Liver (tissue), 9 donors: Measurements from ENCODE around the gene STK40. TPM values are rescaled to one million over a fixed set of nuclear protein-coding genes. Genes with fewer than 3 reads are reported as not detected.

Experiments
- DNase-seq: peaks from one replicate; pipeline ENCODE4 v3.0.0-alpha.2; 2017; ENCODE audit warnings: low spot score
- H3K27ac ChIP-seq, 2 donors: one replicate each; pipeline ENCODE4 v1.7.0; 2013; ENCODE audit warnings: inconsistent platforms in 2 of 2, low read length in 2 of 2, control low read depth in 1 of 2, low read depth in 1 of 2, mild to moderate bottlenecking in 1 of 2
- H3K27me3 ChIP-seq, 4 donors: one replicate each; pipeline versions ENCODE4 v1.6.1 to v1.7.0; 2013; ENCODE audit warnings: low read length in 3 of 4, inconsistent platforms in 1 of 4, mild to moderate bottlenecking in 1 of 4, moderate library complexity in 1 of 4; ENCODE audit not compliant: control insufficient read depth in 4 of 4, insufficient read depth in 4 of 4
- H3K36me3 ChIP-seq, 4 donors: one replicate each; pipeline versions ENCODE4 v1.6.1 to v1.7.0; 2013; ENCODE audit warnings: low read length in 3 of 4, mild to moderate bottlenecking in 3 of 4, low read depth in 1 of 4, moderate library complexity in 1 of 4; ENCODE audit not compliant: control insufficient read depth in 4 of 4, insufficient read depth in 3 of 4
- H3K4me1 ChIP-seq, 4 donors: one replicate each; pipeline versions ENCODE4 v1.6.1 to v1.7.0; 2013; ENCODE audit warnings: low read length in 3 of 4, mild to moderate bottlenecking in 3 of 4, moderate library complexity in 1 of 4; ENCODE audit not compliant: control insufficient read depth in 4 of 4, insufficient read depth in 4 of 4
- H3K4me3 ChIP-seq, 3 donors: one replicate each; pipeline versions ENCODE4 v1.6.1 to v1.7.0; 2013; ENCODE audit warnings: low read length in 3 of 3, control low read depth in 1 of 3, low read depth in 1 of 3, mild to moderate bottlenecking in 1 of 3
- H3K9ac ChIP-seq, 2 donors: one replicate each; pipeline ENCODE4 v1.7.0; 2013; ENCODE audit warnings: low read length in 2 of 2, mild to moderate bottlenecking in 2 of 2, moderate library complexity in 2 of 2, control low read depth in 1 of 2, low read depth in 1 of 2
- H3K9me3 ChIP-seq, 4 donors: one replicate each; pipeline versions ENCODE4 v1.6.1 to v1.7.0; 2013; ENCODE audit warnings: low read length in 3 of 4; ENCODE audit not compliant: control insufficient read depth in 4 of 4
- ATF3 ChIP-seq: IDR thresholded peaks from 2 replicates; pipeline ENCODE4 v1.6.1; 2016; ENCODE audit warnings: antibody characterized with exemption
- CTCF ChIP-seq: fragments of 150-350 bp; IDR thresholded peaks from 2 replicates; pipeline ENCODE4 v1.5.1; 2017; ENCODE audit warnings: improper control_type of control experiment, low read depth, low read length; ENCODE audit not compliant: missing input control
- EGR1 ChIP-seq, 2 donors: IDR thresholded peaks; 2 replicates each; pipeline ENCODE4 v1.6.1; 2016 to 2018; ENCODE audit warnings: antibody characterized with exemption in 2 of 2, low read depth in 2 of 2
- FOXA2 ChIP-seq: IDR thresholded peaks from 2 replicates; pipeline ENCODE4 v1.6.1; 2016; ENCODE audit warnings: antibody characterized with exemption
- GABPA ChIP-seq, 2 donors: IDR thresholded peaks in 1 of 2; conservative IDR thresholded peaks in 1 of 2; 2 replicates each; pipeline ENCODE4 v1.6.1; 2016; ENCODE audit warnings: antibody characterized with exemption in 2 of 2, mild to moderate bottlenecking in 1 of 2, moderate library complexity in 1 of 2
- HNF4A ChIP-seq, 2 donors: conservative IDR thresholded peaks; 2 replicates each; pipeline ENCODE4 v1.6.1; 2016; ENCODE audit warnings: antibody characterized with exemption in 2 of 2, mild to moderate bottlenecking in 2 of 2
- HNF4G ChIP-seq: IDR thresholded peaks from 2 replicates; pipeline ENCODE4 v1.6.1; 2016; ENCODE audit warnings: antibody characterized with exemption
- JUND ChIP-seq, 2 donors: IDR thresholded peaks; 2 replicates each; pipeline ENCODE4 v1.6.1; 2016; ENCODE audit warnings: antibody characterized with exemption in 2 of 2
- MAX ChIP-seq: IDR thresholded peaks from 2 replicates; pipeline ENCODE4 v1.6.1; 2016; ENCODE audit warnings: antibody characterized with exemption
- NR2F2 ChIP-seq: IDR thresholded peaks from 2 replicates; pipeline ENCODE4 v1.6.1; 2016; ENCODE audit warnings: antibody characterized with exemption
- RAD21 ChIP-seq, 2 donors: IDR thresholded peaks; 2 replicates each; pipeline ENCODE4 v1.6.1; 2016; ENCODE audit warnings: antibody characterized with exemption in 2 of 2, mild to moderate bottlenecking in 2 of 2
- REST ChIP-seq: IDR thresholded peaks from 2 replicates; pipeline ENCODE4 v1.6.1; 2016; ENCODE audit warnings: antibody characterized with exemption, mild to moderate bottlenecking
- RXRA ChIP-seq, 2 donors: IDR thresholded peaks; 2 replicates each; pipeline ENCODE4 v1.6.1; 2017 to 2018; ENCODE audit warnings: antibody characterized with exemption in 2 of 2, mild to moderate bottlenecking in 1 of 2
- SP1 ChIP-seq: IDR thresholded peaks from 2 replicates; pipeline ENCODE4 v1.6.1; 2018; ENCODE audit warnings: antibody characterized with exemption, mild to moderate bottlenecking
- ZBTB33 ChIP-seq: IDR thresholded peaks from 2 replicates; pipeline ENCODE4 v1.6.1; 2016; ENCODE audit warnings: antibody characterized with exemption
- WGBS: extraction: QIAGEN DNeasy Blood & Tissue Kit; methylation state at CpG from one replicate; pipeline ENCODE4 v1.1.7; 2013; 5-methylcytosine and 5-hydroxymethylcytosine counted together
- polyA plus RNA-seq, 2 donors: library from polyadenylated mRNA; stranded (reverse) in 1 of 2; unstranded in 1 of 2; fragments of 200-250 nt in 1 of 2; fragments of >200 nt in 1 of 2; fragmentation: Nextera tagmentation in 1 of 2; extraction: Ambion mirVana in 1 of 2; gene quantifications; one replicate each; pipeline versions ENCODE4 v1.2.1 to v1.2.3, GENCODE V29; 2013 to 2015
- total RNA-seq, 2 donors: library from RNA; depleted of rRNA; stranded (reverse); fragments of >200 nt; gene quantifications; one replicate each; pipeline ENCODE4 v1.2.3, GENCODE V29; 2014
- donor health status: healthy.
- donor health status: healthy.
- donor health status: healthy.
- donor health status: healthy.
- donor health status: healthy.

The STK40 gene
- total and polyA plus RNA-seq, 4 donors: 13.0 to 26.8 (median 21.9) TPM

- TF ChIP-seq REST (no peak), EGR1 (IDR thresholded peaks at IDR 0.05; ENCODE audit: low read depth in 2 of 2) (no peak), FOXA2 (no peak), NR2F2 (no peak), MAX (no peak), RAD21 (IDR thresholded peaks at IDR 0.05) (no peak)
These were observed 3.5 kb upstream of the STK40 start (continued) for GRCh38 chr1:36389261-36389660.

- Histone ChIP-seq H3K27me3 (no peaks in the 10 kb centered on the region), H3K4me3 (peak overlapping the region; percentile 9 to 45 (median 38)), H3K9me3 (no peaks in the 10 kb centered on the region), H3K36me3 (peaks cover 0 to 14% (median 11%) of the 10 kb centered on the region in 4 donors), H3K27ac (peak overlapping the region; percentile 91 to 96), H3K9ac (peak overlapping the region; percentile 25 to 82), H3K4me1 (peaks cover 6 to 39% (median 25%) of the 10 kb centered on the region in 4 donors)
- no peak for DNase-seq
- TF ChIP-seq RXRA (IDR thresholded peaks at IDR 0.05) (no peak), MAX (no peak), GABPA (IDR thresholded peaks at IDR 0.05 in 1 of 2, conservative IDR thresholded peaks at IDR 0.05 in 1 of 2) (no peak), HNF4G (no peak), ATF3 (no peak), RAD21 (IDR thresholded peaks at IDR 0.05) (no peak)
- WGBS: 68% methylated on average over 10 of the region's 10 CpGs
These were observed 1.6 kb upstream of the STK40 start for GRCh38 chr1:36387141-36387949.

GRCh38 chr1:36386265-36387140 is 779 bp upstream of the STK40 start:
- Histone ChIP-seq H3K9me3 (no peaks in the 10 kb centered on the region), H3K4me1 (peaks cover 6 to 39% (median 25%) of the 10 kb centered on the region in 4 donors), H3K9ac (peak overlapping the region; percentile 25 to 82), H3K36me3 (peaks cover 0 to 9% (median 6%) of the 10 kb centered on the region in 4 donors), H3K4me3 (peak overlapping the region; percentile 9 to 45 (median 38)), H3K27me3 (no peaks in the 10 kb centered on the region), H3K27ac (peak overlapping the region; percentile 91 to 96)
- DNase-seq: peak; percentile 80
- WGBS: under 1% methylated on average over 14 of the region's 14 CpGs
- TF ChIP-seq SP1 (peak; percentile 56), GABPA (IDR thresholded peaks at IDR 0.05 in 1 of 2, conservative IDR thresholded peaks at IDR 0.05 in 1 of 2) (no peak), HNF4G (peak; percentile 8), JUND (IDR thresholded peaks at IDR 0.05) (peak; percentile 98), MAX (peak; percentile 71), CTCF (no peak), EGR1 (IDR thresholded peaks at IDR 0.05; ENCODE audit: low read depth in 2 of 2) (no peak), ATF3 (peak; percentile 95), ZBTB33 (no peak), RAD21 (IDR thresholded peaks at IDR 0.05) (no peak), RXRA (IDR thresholded peaks at IDR 0.05) (peak in 1 of 2 donors; percentile 3), HNF4A (conservative IDR thresholded peaks at IDR 0.05) (peak; percentile 27 to 58), FOXA2 (peak; percentile 10)
